Vagina (tissue), 2 donors: ENCODE data around the gene GOLGA6C. TPM values are rescaled to one million over a fixed set of nuclear protein-coding genes. Genes with fewer than 3 reads are reported as not detected.

Source experiments
- DNase-seq, 2 donors: peaks; one replicate each; pipeline ENCODE4 v3.0.0-alpha.2; 2017; ENCODE audit errors: extremely low spot score in 2 of 2
- H3K27ac ChIP-seq: fragments of 200-600 bp; sonication (generic); one replicate; pipeline ENCODE4 v1.5.1; 2019
- H3K27me3 ChIP-seq: fragments of 200-600 bp; sonication (generic); one replicate; pipeline ENCODE4 v1.5.1; 2019
- H3K36me3 ChIP-seq, 2 donors: fragments of 200-600 bp; sonication (generic); one replicate each; pipeline ENCODE4 v1.5.1; 2017 to 2019
- H3K4me1 ChIP-seq: fragments of 200-600 bp; sonication (generic); one replicate; pipeline ENCODE4 v1.5.1; 2019
- H3K4me3 ChIP-seq, 2 donors: fragments of 200-600 bp; sonication (generic); 1 replicate in 1 of 2; 2 replicates in 1 of 2; pipeline ENCODE4 v1.5.1; 2016 to 2019
- H3K9me3 ChIP-seq: fragments of 200-600 bp; sonication (generic); one replicate; pipeline ENCODE4 v1.5.1; 2019
- CTCF ChIP-seq, 3 experiments: fragments of 450-650 bp in 2 of 3; fragments of 200-600 bp in 1 of 3; sonication (generic) in 1 of 3; IDR thresholded peaks; one replicate each; pipeline ENCODE4 v1.5.1; 2017 to 2019; ENCODE audit warnings: antibody characterized with exemption in 3 of 3, mild to moderate bottlenecking in 2 of 3, moderate library complexity in 2 of 3
- POLR2A ChIP-seq, 2 donors: fragments of 450-650 bp; IDR thresholded peaks; one replicate each; pipeline ENCODE4 v1.6.1; 2017; ENCODE audit warnings: antibody characterized with exemption in 2 of 2, mild to moderate bottlenecking in 2 of 2, moderate library complexity in 2 of 2
- POLR2AphosphoS5 ChIP-seq, 2 donors: sonication (generic); formaldehyde crosslinking; IDR thresholded peaks; one replicate each; pipeline ENCODE4 v1.9.0; 2017; ENCODE audit warnings: antibody characterized with exemption in 2 of 2, mild to moderate bottlenecking in 2 of 2, low read depth in 1 of 2; ENCODE audit not compliant: insufficient read depth in 1 of 2
- intact Hi-C: fragments of 100-400 bp; cut with DNase I; formaldehyde crosslinking; loops from one replicate; pipeline ENCODE4 v1.15.1; 2023
- total RNA-seq: library from RNA; depleted of rRNA; stranded (reverse); fragments of >200 nt; gene quantifications from one replicate; pipeline ENCODE4 v1.2.3, GENCODE V29; 2016

Gene GOLGA6C
- total RNA-seq, 1 donor from 2014 or later, result not detected

- DNase-seq, result no peak
Observed at GRCh38 chr15:75227663-75228280, 30.4 kb upstream of the GOLGA6C start.

GRCh38 chr15:75228787-75229186 lies 29.3 kb upstream of the GOLGA6C start:
- no peak for TF ChIP-seq POLR2AphosphoS5 (IDR thresholded peaks at IDR 0.05; ENCODE audit: insufficient read depth in 1 of 2, low read depth in 1 of 2)
- TF ChIP-seq POLR2A (IDR thresholded peaks at IDR 0.05), result no peak
- TF ChIP-seq CTCF (IDR thresholded peaks at IDR 0.05), result no peak

More at GRCh38 chr15:75227663-75228280, 30.4 kb upstream of the GOLGA6C start:
- H3K9me3 ChIP-seq, result no peaks in the 10 kb centered on the region
- no peak overlapping the region for H3K4me3 ChIP-seq
- no peaks in the 10 kb centered on the region for H3K36me3 ChIP-seq
- no peaks in the 10 kb centered on the region for H3K4me1 ChIP-seq
- H3K27ac ChIP-seq, result no peak overlapping the region
- TF ChIP-seq POLR2A (IDR thresholded peaks at IDR 0.05) (no peak), POLR2AphosphoS5 (IDR thresholded peaks at IDR 0.05; ENCODE audit: insufficient read depth in 1 of 2, low read depth in 1 of 2) (no peak), CTCF (IDR thresholded peaks at IDR 0.05) (no peak)
- H3K27me3 ChIP-seq, result no peaks in the 10 kb centered on the region
- intact Hi-C loops, result no loop called here

GRCh38 chr15:75229191-75230015 lies 28.7 kb upstream of the GOLGA6C start:
- Histone ChIP-seq H3K27me3 (no peaks in the 10 kb centered on the region), H3K9me3 (no peaks in the 10 kb centered on the region), H3K4me3 (no peak overlapping the region), H3K36me3 (no peaks in the 10 kb centered on the region), H3K4me1 (no peaks in the 10 kb centered on the region), H3K27ac (no peak overlapping the region)
- intact Hi-C loops, result loop anchor here (10.0 kb wide), 1 partner anchor 95 kb away; no protein-coding TSS in a partner anchor
- no peak for TF ChIP-seq CTCF (IDR thresholded peaks at IDR 0.05)
- no peak for TF ChIP-seq POLR2AphosphoS5 (IDR thresholded peaks at IDR 0.05; ENCODE audit: insufficient read depth in 1 of 2, low read depth in 1 of 2)
- TF ChIP-seq POLR2A (IDR thresholded peaks at IDR 0.05), result no peak
- DNase-seq, result no peak

More at GRCh38 chr15:75228787-75229186, 29.3 kb upstream of the GOLGA6C start:
- no peak overlapping the region for H3K27ac ChIP-seq
- H3K9me3 ChIP-seq, result no peaks in the 10 kb centered on the region
- intact Hi-C loops, result no loop called here
- H3K27me3 ChIP-seq, result no peaks in the 10 kb centered on the region
- H3K4me1 ChIP-seq, result no peaks in the 10 kb centered on the region
- no peak for DNase-seq
- no peaks in the 10 kb centered on the region for H3K36me3 ChIP-seq
- H3K4me3 ChIP-seq, result no peak overlapping the region

- Histone ChIP-seq H3K27ac (no peak overlapping the region), H3K9me3 (no peaks in the 10 kb centered on the region), H3K4me3 (no peak overlapping the region), H3K27me3 (no peaks in the 10 kb centered on the region), H3K36me3 (no peaks in the 10 kb centered on the region), H3K4me1 (no peaks in the 10 kb centered on the region)
- DNase-seq, result no peak
- TF ChIP-seq POLR2A (IDR thresholded peaks at IDR 0.05), result no peak
- TF ChIP-seq CTCF (IDR thresholded peaks at IDR 0.05), result no peak
- no peak for TF ChIP-seq POLR2AphosphoS5 (IDR thresholded peaks at IDR 0.05; ENCODE audit: insufficient read depth in 1 of 2, low read depth in 1 of 2)
- intact Hi-C loops, result loop anchor here (10.0 kb wide), 1 partner anchor 95 kb away; no protein-coding TSS in a partner anchor
Observed at GRCh38 chr15:75230016-75230343, 28.2 kb upstream of the GOLGA6C start.
